NB4 (cell line): ENCODE results near the gene INSM1.

Source experiments
- CTCF ChIP-seq: IDR thresholded peaks from one replicate; pipeline ENCODE4 v1.5.1; 2012; ENCODE audit warnings: low read depth, low read length
- MAX ChIP-seq: IDR thresholded peaks from 2 replicates; pipeline ENCODE4 v1.6.1; 2011; ENCODE audit warnings: low read depth, low read length
- POLR2A ChIP-seq: IDR thresholded peaks from 2 replicates; pipeline ENCODE4 v1.6.1; 2011; ENCODE audit warnings: mild to moderate bottlenecking; ENCODE audit not compliant: insufficient read length; ENCODE audit errors: extremely low read depth

GRCh38 chr20:20365480-20366161 is 2.3 kb upstream of the INSM1 start:
- TF ChIP-seq CTCF (no peak), MAX (no peak), POLR2A (no peak)
